Transverse colon (tissue), 4 donors: Measurements from ENCODE around the gene TARDBP. TPM values are rescaled to one million over a fixed set of nuclear protein-coding genes. Genes with fewer than 3 reads are reported as not detected.

ENCODE experiments used
- DNase-seq: peaks from one replicate; pipeline ENCODE4 v3.0.0-alpha.2; 2019
- H3K27ac ChIP-seq, 4 donors: fragments of 200-600 bp; sonication (generic); 2 replicates each; pipeline ENCODE4 v1.5.1; 2016 to 2018; ENCODE audit warnings: inconsistent platforms in 4 of 4
- H3K27me3 ChIP-seq: fragments of 200-600 bp; sonication (generic); 2 replicates; pipeline ENCODE4 v1.5.1; 2017; ENCODE audit warnings: inconsistent platforms
- H3K36me3 ChIP-seq, 4 donors: fragments of 200-600 bp; sonication (generic); 2 replicates each; pipeline ENCODE4 v1.5.1; 2017 to 2019; ENCODE audit warnings: inconsistent platforms in 4 of 4
- H3K4me1 ChIP-seq, 4 donors: fragments of 200-600 bp; sonication (generic); 2 replicates each; pipeline ENCODE4 v1.5.1; 2017 to 2020; ENCODE audit warnings: inconsistent platforms in 4 of 4
- H3K4me3 ChIP-seq, 4 donors: fragments of 200-600 bp; sonication (generic); 1 replicate in 1 of 4; 2 replicates in 3 of 4; pipeline versions ENCODE4 v1.5.1 to v1.6.1; 2017 to 2019; ENCODE audit warnings: inconsistent platforms in 4 of 4
- H3K9me3 ChIP-seq, 2 donors: fragments of 200-600 bp; sonication (generic); 2 replicates each; pipeline ENCODE4 v1.5.1; 2017 to 2019; ENCODE audit warnings: inconsistent platforms in 2 of 2
- EP300 ChIP-seq: sonication (generic); formaldehyde crosslinking; IDR thresholded peaks from one replicate; pipeline ENCODE4 v1.6.1; 2017; ENCODE audit warnings: antibody characterized with exemption, low read depth
- POLR2A ChIP-seq: fragments of 450-650 bp; IDR thresholded peaks from one replicate; pipeline ENCODE4 v1.6.1; 2016; ENCODE audit warnings: antibody characterized with exemption, mild to moderate bottlenecking, moderate library complexity
- POLR2AphosphoS5 ChIP-seq, 3 donors: sonication (generic); formaldehyde crosslinking; IDR thresholded peaks; one replicate each; pipeline ENCODE4 v1.6.1; 2016; ENCODE audit warnings: antibody characterized with exemption in 3 of 3
- WGBS, 2 donors: methylation state at CpG; one replicate each; pipeline ENCODE4 v1.1.5; 2018; ENCODE audit warnings: low coverage in 1 of 2; 5-methylcytosine and 5-hydroxymethylcytosine counted together
- in situ Hi-C, 4 donors: fragments of 200-750 bp; cut with MboI; loops; one replicate each; pipeline versions ENCODE4 v1.15.0 to v1.15.1; 2017; ENCODE audit warnings: low sequenced_read_pairs in 3 of 4, low pct_ligation_motif_present in 1 of 4, low pct_unique_long_range_greater_than_20kb in 1 of 4
- intact Hi-C: fragments of 100-400 bp; cut with DNase I; formaldehyde crosslinking; loops from one replicate; pipeline ENCODE4 v1.15.1; 2023; ENCODE audit warnings: low total_unique reads
- total RNA-seq, 4 donors: library from RNA; depleted of rRNA; stranded (reverse); fragments of >200 nt; gene quantifications; one replicate each; pipeline ENCODE4 v1.1.0, GENCODE V29; 2016
- TF ChIP-seq, protein P1 (sequence below), 5 experiments: fragments of 200-600 bp in 3 of 5; fragments of 450-650 bp in 2 of 5; sonication (generic) in 3 of 5; IDR thresholded peaks; 1 replicate in 2 of 5; 2 replicates in 3 of 5; pipeline ENCODE4 v1.5.1; 2016 to 2017; ENCODE audit warnings: antibody characterized with exemption in 5 of 5, inconsistent platforms in 3 of 5, mild to moderate bottlenecking in 2 of 5, moderate library complexity in 1 of 5

Gene TARDBP
- total RNA-seq, 4 donors from 2014 or later, result 112 to 278 (median 190) TPM

DNA sequence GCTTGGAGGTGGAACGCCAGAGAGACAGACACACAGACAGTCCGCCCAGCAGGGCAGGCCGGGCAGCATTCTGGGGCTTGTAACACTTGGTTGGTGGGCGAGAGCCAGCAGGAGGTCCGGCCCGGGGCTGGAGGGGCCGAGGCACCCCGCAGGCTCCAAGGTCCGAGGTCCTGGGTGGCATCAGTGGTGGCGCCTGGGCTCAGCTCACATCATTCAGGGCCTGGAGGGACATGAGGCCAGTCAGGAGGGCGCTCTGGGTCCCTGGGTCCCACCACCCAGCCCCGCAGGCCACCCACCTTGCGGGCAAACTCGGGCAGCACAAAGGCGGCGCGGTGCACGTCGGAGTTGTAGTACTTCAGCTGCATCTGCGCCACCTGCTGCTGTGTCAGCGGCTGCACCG is 42.2 kb downstream of the TARDBP start:
- Histone ChIP-seq H3K36me3 (peaks cover 0 to 6% (median 0%) of the 10 kb centered on the region in 4 donors), H3K27me3 (no peaks in the 10 kb centered on the region), H3K4me1 (peaks cover 5 to 17% (median 10%) of the 10 kb centered on the region in 4 donors), H3K27ac (no peak overlapping the region), H3K4me3 (no peak overlapping the region), H3K9me3 (no peaks in the 10 kb centered on the region)
- intact Hi-C loops, result no loop called here
- in situ Hi-C loops, result no loop called here
- no peak for DNase-seq
- 86% methylated on average over 15 of the region's 22 CpGs; no CpG with 5 or more reads in 1 of the 2 donors for WGBS, 2 donors
- TF ChIP-seq POLR2AphosphoS5 (IDR thresholded peaks at IDR 0.05) (no peak), EP300 (no peak), POLR2A (no peak)
- TF ChIP-seq, protein P1, sequence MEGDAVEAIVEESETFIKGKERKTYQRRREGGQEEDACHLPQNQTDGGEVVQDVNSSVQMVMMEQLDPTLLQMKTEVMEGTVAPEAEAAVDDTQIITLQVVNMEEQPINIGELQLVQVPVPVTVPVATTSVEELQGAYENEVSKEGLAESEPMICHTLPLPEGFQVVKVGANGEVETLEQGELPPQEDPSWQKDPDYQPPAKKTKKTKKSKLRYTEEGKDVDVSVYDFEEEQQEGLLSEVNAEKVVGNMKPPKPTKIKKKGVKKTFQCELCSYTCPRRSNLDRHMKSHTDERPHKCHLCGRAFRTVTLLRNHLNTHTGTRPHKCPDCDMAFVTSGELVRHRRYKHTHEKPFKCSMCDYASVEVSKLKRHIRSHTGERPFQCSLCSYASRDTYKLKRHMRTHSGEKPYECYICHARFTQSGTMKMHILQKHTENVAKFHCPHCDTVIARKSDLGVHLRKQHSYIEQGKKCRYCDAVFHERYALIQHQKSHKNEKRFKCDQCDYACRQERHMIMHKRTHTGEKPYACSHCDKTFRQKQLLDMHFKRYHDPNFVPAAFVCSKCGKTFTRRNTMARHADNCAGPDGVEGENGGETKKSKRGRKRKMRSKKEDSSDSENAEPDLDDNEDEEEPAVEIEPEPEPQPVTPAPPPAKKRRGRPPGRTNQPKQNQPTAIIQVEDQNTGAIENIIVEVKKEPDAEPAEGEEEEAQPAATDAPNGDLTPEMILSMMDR (IDR thresholded peaks at IDR 0.05), result no peak

DNA sequence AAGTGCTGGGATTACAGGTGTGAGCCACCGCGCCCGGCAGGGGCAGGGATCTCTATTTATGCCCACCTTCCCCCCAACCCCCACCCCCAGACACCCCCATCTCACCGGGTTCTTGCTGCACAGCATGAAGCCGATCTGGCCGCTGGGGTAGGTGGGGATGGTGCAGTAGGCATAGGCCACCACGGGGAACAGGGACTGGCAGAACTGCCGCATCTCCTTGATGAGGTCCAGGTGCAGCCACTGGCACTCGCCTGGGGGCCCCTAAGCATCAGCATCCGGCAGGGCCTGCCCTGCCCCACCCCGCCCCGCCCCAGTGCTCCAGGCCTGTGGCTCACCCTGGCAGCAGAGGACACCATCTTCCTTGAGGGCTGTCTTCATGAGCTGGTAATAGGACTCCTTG is 43.2 kb downstream of the TARDBP start:
- Histone ChIP-seq H3K27me3 (no peaks in the 10 kb centered on the region), H3K36me3 (peaks cover 0 to 6% (median 0%) of the 10 kb centered on the region in 4 donors), H3K4me3 (no peak overlapping the region), H3K9me3 (no peaks in the 10 kb centered on the region), H3K27ac (no peak overlapping the region), H3K4me1 (peaks cover 6 to 19% (median 12%) of the 10 kb centered on the region in 4 donors)
- TF ChIP-seq, protein P1 (IDR thresholded peaks at IDR 0.05), result no peak
- TF ChIP-seq POLR2A, result no peak
- no peak for TF ChIP-seq POLR2AphosphoS5 (IDR thresholded peaks at IDR 0.05)
- no peak for TF ChIP-seq EP300
- intact Hi-C loops, result no loop called here
- WGBS, 2 donors, result 92% methylated on average over 6 of the region's 12 CpGs; no CpG with 5 or more reads in 1 of the 2 donors
- in situ Hi-C loops, result no loop called here
- DNase-seq, result no peak

DNA sequence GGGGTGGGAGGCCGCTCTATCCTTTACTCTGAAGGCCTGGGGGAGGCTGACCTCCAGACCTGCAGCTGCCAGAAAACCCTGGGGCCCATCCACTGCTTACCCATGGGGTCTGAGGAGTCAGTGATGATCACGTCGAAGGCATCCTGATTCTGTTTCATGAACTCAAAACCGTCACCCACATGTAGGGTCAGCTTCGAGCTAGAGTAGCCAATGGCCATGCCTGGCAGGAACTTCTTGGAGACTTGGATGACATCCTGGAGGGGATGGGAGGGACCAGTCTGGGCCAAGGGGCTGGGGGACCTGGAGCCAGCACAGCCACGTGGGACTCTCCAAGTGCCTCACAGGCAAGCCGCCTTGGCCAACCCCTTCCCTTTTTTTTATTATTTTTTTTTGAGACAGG is 44.0 kb downstream of the TARDBP start:
- Histone ChIP-seq H3K4me3 (no peak overlapping the region), H3K9me3 (no peaks in the 10 kb centered on the region), H3K36me3 (peaks cover 0 to 6% (median 0%) of the 10 kb centered on the region in 4 donors), H3K27me3 (no peaks in the 10 kb centered on the region), H3K4me1 (peaks cover 10 to 26% (median 19%) of the 10 kb centered on the region in 4 donors), H3K27ac (no peak overlapping the region)
- in situ Hi-C loops, result no loop called here
- WGBS, 2 donors, result 92% methylated on average over 7 of the region's 7 CpGs; no CpG with 5 or more reads in 1 of the 2 donors
- TF ChIP-seq, protein P1 (IDR thresholded peaks at IDR 0.05), result no peak
- no peak for TF ChIP-seq POLR2AphosphoS5 (IDR thresholded peaks at IDR 0.05)
- no peak for TF ChIP-seq POLR2A
- TF ChIP-seq EP300, result no peak
- DNase-seq, result no peak
- intact Hi-C loops, result no loop called here

- H3K4me1 ChIP-seq, result peaks cover 10 to 26% (median 19%) of the 10 kb centered on the region in 4 donors
- H3K9me3 ChIP-seq, result no peaks in the 10 kb centered on the region
- no peaks in the 10 kb centered on the region for H3K27me3 ChIP-seq
- no peak overlapping the region for H3K27ac ChIP-seq
- no peak for TF ChIP-seq POLR2A
- no peak for TF ChIP-seq EP300
- no peak for TF ChIP-seq POLR2AphosphoS5 (IDR thresholded peaks at IDR 0.05)
- TF ChIP-seq, protein P1 (IDR thresholded peaks at IDR 0.05), result no peak
- WGBS, 2 donors, result 89 to 100% methylated on average over 4 to 8 of the region's 8 CpGs
- intact Hi-C loops, result no loop called here
- in situ Hi-C loops, result no loop called here
- H3K4me3 ChIP-seq, result no peak overlapping the region
- peaks cover 0 to 6% (median 0%) of the 10 kb centered on the region in 4 donors for H3K36me3 ChIP-seq
- no peak for DNase-seq
These were observed 45.0 kb downstream of the TARDBP start for GRCh38 chr1:11057477-11057876.
